ENCODE measurements around the gene MORN4.

DNA sequence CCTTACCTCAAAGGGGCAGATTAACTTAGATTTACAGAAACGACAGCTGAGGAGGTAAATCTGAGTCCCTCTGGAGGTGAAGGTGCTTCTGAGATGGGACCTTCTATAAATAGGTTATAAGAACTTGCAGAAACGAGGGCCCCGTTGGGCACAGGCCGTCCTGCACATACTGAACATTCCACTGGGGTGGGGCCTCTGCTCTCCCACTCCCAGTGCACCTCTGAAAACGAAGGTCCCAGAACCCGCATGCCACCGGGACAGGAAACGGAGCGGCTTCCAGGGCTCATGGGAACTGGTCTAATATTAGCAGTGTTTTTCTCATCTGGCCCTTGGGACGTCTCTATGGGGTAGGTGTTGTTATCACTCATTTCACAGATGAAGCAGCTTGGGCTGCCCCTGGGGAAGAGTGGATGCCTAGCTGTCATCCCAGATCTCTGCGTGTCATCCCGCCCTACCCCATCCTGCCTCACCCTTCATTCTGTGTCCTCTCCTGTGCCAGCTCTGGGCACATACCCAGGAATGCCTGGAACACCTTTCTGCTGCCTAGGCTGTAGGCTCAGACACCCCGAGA lies 24.2 kb downstream of the MORN4 start:
- TF ChIP-seq, protein P1, sequence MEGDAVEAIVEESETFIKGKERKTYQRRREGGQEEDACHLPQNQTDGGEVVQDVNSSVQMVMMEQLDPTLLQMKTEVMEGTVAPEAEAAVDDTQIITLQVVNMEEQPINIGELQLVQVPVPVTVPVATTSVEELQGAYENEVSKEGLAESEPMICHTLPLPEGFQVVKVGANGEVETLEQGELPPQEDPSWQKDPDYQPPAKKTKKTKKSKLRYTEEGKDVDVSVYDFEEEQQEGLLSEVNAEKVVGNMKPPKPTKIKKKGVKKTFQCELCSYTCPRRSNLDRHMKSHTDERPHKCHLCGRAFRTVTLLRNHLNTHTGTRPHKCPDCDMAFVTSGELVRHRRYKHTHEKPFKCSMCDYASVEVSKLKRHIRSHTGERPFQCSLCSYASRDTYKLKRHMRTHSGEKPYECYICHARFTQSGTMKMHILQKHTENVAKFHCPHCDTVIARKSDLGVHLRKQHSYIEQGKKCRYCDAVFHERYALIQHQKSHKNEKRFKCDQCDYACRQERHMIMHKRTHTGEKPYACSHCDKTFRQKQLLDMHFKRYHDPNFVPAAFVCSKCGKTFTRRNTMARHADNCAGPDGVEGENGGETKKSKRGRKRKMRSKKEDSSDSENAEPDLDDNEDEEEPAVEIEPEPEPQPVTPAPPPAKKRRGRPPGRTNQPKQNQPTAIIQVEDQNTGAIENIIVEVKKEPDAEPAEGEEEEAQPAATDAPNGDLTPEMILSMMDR (IDR thresholded peaks at IDR 0.05), result no peak
- no peak for TF ChIP-seq POLR2A (IDR thresholded peaks at IDR 0.05)
- no peak for TF ChIP-seq EP300 (IDR thresholded peaks at IDR 0.05)
